EL (cell line): ENCODE data around the gene FKBP5.
"Not testable (repeated sequence)": the region's sequence is repeated elsewhere in the genome, so short reads cannot be mapped to it uniquely, and the experiment has no call there.

ENCODE experiments used
- DNase-seq: peaks from one replicate; pipeline ENCODE4 v3.0.0-alpha.2; 2016

The FKBP5 gene

GRCh38 chr6:35687658-35688604 lies 784 bp downstream of the FKBP5 start:
- peak; percentile 60 for DNase-seq

- no peak for DNase-seq
These were observed 1.7 kb downstream of the FKBP5 start for GRCh38 chr6:35686873-35687555.

- DNase-seq, result no peak
These were observed 2.3 kb downstream of the FKBP5 start for GRCh38 chr6:35686436-35686835.

- no peak for DNase-seq
These were observed 5.4 kb downstream of the FKBP5 start for GRCh38 chr6:35683267-35683666.

- DNase-seq, result no peak
These were observed 7.4 kb downstream of the FKBP5 start for GRCh38 chr6:35681298-35681697.

- no peak for DNase-seq
These were observed 9.3 kb downstream of the FKBP5 start for GRCh38 chr6:35679399-35679798.

- DNase-seq, result no peak
These were observed 9.9 kb downstream of the FKBP5 start for GRCh38 chr6:35678814-35679213.

GRCh38 chr6:35678021-35678654 lies 10.6 kb downstream of the FKBP5 start:
- DNase-seq, result peak; percentile 65

- DNase-seq, result no peak
These were observed 11.3 kb downstream of the FKBP5 start for GRCh38 chr6:35677456-35677855.

- no peak for DNase-seq
These were observed 12.8 kb downstream of the FKBP5 start for GRCh38 chr6:35675871-35676459.

GRCh38 chr6:35674594-35674993 lies 14.1 kb downstream of the FKBP5 start:
- DNase-seq, result no peak

- DNase-seq, result no peak
These were observed 15.0 kb downstream of the FKBP5 start for GRCh38 chr6:35673755-35674154.

- DNase-seq, result not testable (repeated sequence)
These were observed 15.4 kb downstream of the FKBP5 start for GRCh38 chr6:35673284-35673666.

- not testable (repeated sequence) for DNase-seq
These were observed 18.3 kb downstream of the FKBP5 start for GRCh38 chr6:35670453-35670852.

- peak; percentile 66 for DNase-seq
These were observed 19.2 kb downstream of the FKBP5 start for GRCh38 chr6:35669451-35670045.

- DNase-seq, result peak; percentile 48
These were observed 19.8 kb downstream of the FKBP5 start for GRCh38 chr6:35668744-35669450.

- DNase-seq, result peak; percentile 15
These were observed 20.6 kb downstream of the FKBP5 start for GRCh38 chr6:35668096-35668495.

GRCh38 chr6:35665573-35665972 lies 23.1 kb downstream of the FKBP5 start:
- no peak for DNase-seq

GRCh38 chr6:35664945-35665344 lies 23.8 kb downstream of the FKBP5 start:
- no peak for DNase-seq

GRCh38 chr6:35663447-35664235 lies 25.1 kb downstream of the FKBP5 start:
- DNase-seq, result peak; percentile 83

GRCh38 chr6:35662999-35663398 lies 25.7 kb downstream of the FKBP5 start:
- DNase-seq, result no peak
